NCI-H1930 (cell line): ENCODE results near the gene AKAP8.
"Not testable (repeated sequence)": the region's sequence is repeated elsewhere in the genome, so short reads cannot be mapped to it uniquely, and the experiment has no call there.

Experiments
- DNase-seq, 2 experiments: peaks; one replicate each; lab custom pipeline; 2025; lab: John Stamatoyannopoulos, UW

AKAP8 gene

GRCh38 chr19:15373644-15374043, 5.9 kb downstream of the AKAP8 start:
- no peak for DNase-seq

DNA sequence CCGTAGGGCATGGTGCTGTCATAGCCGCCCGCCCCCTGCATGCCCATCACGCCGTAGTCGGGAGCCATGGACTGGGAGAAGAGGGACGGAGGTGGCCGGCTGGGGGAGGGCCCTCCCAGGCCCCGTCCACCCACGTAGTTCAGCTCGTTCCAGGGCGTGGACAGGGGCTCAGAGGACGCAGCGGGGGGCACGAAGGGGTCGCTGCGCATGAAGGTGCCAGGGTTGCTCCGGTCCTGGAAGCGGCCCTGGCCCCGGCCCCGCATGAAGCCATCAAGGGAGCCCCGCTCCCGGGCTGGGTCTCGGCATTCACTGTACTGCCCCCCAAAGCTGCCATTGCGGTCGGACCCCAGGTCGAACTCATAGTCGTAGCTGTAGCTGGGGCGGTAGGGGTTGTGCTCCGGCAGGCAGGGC, 6.7 kb downstream of the AKAP8 start:
- no peak for DNase-seq

DNA sequence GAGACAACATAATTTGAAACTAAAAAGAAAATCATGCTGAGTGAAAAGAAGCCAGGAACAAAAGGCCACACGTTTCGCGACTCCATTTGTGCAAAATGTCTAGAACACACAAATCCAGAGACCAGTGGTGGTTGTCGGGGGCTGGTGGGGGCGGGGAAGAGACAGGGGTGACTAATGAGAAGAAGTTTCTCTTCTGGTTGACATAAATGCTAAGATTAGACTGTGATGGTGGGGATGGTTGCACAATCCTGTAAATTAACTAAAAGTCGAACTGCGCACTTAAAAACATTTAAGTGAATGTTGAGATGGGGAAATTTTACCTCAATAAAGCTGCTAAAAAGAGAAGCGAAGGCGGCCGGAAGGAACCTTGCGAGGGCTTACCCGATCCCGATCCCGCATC, 7.1 kb downstream of the AKAP8 start:
- no peak for DNase-seq

- no peak for DNase-seq
Observed at GRCh38 chr19:15371786-15372380, 7.7 kb downstream of the AKAP8 start.

DNA sequence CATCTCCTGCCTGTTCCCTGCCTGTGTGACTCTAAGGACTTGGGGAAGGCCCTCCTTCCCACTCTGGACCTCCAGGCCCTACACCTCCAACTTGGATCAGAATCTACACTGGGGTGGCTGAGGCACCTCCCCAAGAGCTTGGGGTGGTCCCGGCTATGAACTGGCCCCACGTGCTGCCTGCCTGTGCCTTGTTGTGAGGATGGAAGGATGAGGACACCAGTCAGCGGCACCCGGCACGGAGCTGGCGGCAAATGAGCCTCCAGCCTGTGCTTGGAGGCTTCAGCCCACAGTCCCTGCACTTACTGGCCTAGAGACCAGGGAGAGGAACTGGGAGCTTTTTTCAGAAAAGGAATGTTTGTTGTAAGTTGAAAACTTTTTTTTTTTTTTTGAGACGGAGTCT, 8.5 kb downstream of the AKAP8 start:
- no peak for DNase-seq

DNA sequence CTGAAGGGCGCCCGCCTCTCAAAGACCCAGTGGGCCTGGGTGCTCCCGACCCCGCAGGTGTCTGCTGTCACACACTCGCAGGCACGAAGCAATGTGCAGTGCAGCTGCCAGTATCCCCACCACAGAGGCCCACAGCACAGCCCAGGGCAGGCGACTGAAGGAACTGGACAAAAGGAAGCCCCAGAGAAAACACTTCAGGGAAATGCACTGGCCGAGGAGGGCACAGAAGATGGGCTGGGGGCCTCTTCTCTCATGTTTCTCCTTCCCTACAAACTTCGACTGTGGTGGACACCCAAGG, 10.0 kb downstream of the AKAP8 start:
- DNase-seq: no peak

DNA sequence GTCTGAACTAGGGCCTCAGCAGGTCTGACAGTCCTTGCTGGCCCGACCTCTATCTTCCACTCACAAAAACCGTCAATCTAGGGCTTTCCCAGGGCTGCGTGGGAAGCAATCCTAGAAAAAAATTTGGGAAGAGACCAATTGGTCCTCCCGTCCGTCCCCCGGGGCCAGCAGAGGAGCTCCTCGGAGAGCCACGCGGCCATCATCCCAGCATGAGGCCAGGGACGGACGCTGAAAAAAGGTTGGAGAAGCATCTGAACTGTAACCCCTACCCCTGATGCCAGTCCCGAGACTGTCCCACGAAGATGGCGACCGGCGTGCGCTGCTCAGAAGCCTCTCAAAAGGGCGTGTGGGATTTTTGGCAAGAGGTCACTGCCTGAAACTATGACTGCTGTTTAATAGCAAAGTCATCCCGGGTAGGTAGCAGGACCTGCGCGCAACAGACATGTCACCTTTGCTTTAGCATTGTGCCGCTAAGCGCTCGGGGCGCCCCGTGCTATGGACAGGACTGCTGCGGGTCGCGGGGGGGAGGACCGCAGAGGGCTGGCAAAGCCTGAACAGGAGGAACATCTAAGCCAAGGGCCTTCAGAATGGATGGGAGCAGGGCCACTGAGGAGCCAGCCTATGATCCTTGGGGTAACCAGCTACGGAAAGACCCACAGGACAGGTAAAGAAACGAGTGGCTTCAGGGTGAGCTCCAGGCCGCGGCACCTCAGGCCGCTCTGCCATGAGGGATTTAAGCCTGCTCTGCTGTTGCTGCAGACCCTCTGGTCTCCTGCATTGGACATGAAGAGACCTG, 10.6 kb downstream of the AKAP8 start:
- no peak for DNase-seq

GRCh38 chr19:15368051-15368632, 11.4 kb downstream of the AKAP8 start:
- DNase-seq: no peak

- no peak for DNase-seq
Observed at GRCh38 chr19:15367439-15367838, 12.1 kb downstream of the AKAP8 start.

DNA sequence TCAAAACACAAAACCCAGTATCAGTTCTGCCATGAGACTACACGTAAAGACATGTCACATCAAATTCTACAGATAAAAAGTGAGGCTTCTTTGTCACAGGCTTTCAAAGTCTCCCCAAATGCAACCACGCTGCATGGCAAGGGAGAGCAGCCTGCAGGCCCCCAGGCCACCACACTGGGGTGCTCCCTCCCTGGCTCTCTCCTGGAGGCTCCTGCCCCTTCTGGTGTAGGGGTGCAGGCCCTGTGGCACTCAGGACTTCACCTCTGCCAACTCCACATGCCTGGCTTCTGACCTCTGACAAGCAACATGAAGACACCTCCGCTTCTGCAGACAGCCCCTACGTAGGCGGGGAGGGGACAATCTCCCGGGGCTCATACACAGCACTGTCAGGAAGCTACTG, 14.3 kb downstream of the AKAP8 start:
- no peak for DNase-seq

DNA sequence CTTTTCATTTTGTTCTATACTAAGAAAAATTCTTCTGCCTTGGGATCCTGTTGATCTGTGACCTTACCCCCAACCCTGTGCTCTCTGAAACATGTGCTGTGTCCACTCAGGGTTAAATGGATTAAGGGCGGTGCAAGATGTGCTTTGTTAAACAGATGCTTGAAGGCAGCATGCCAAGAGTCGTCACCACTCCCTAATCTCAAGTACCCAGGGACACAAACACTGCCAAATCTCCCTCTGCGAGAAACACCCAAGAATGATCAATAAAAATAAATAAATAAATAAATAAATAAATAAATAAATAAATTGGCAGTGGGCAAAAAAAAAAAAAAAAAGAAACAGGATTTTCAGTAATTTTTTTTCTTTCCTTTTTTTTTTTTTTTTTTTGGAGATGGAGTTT, 15.8 kb downstream of the AKAP8 start:
- not testable (repeated sequence) for DNase-seq

DNA sequence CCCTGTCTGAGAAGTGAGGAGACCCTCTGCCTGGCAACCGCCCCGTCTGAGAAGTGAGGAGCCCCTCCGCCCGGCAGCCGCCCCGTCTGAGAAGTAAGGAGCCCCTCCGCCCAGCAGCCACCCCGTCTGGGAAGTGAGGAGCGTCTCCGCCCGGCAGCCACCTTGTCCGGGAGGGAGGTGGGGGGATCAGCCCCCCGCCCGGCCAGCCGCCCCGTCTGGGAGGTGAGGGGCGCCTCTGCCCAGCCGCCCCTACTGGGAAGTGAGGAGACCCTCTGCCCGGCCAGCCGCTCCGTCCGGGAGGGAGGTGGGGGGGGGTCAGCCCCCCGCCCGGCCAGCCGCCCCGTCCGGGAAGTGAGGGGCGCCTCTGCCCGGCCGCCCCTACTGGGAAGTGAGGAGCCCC, 16.5 kb downstream of the AKAP8 start:
- not testable (repeated sequence) for DNase-seq

GRCh38 chr19:15360015-15360414, 19.6 kb downstream of the AKAP8 start:
- DNase-seq: not testable (repeated sequence)

DNA sequence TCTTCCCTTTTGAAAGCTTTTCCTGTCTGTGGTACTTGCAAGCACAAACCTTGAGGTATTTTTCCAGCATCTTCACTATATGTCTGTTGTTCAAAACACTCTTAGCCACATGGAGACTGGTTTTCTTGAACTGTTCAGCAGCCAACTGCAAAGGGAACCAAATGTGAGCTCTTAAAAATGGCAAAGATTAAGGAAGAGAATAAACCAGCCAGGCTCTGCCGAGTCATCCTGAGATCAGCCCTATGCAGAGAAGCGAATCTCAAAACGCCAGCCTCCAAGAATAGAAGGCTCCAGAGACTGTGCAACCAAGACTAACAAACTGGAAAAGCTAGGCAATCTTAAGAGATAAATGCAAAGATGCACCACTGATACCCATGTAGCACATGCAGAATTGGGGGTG, 20.7 kb downstream of the AKAP8 start:
- DNase-seq: no peak

DNA sequence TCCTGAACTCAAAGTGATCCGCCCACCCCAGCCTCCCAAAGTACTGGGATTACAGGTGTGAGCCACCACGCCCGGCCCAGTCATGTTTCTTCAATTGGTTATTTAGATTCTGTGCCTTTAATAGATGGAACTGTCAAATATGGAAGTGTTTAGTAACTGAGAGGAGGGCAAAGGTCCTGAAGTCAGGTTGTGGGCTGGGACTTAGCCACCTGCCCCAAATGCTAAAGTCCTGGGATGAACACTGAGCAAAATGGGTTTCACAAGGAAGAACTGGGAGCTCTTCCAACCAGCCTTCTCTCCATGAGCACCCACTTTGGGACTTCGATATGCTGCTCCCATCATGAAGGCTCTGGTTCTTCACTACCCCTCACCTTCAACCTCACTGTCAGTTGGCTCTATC, 21.7 kb downstream of the AKAP8 start:
- no peak for DNase-seq

DNA sequence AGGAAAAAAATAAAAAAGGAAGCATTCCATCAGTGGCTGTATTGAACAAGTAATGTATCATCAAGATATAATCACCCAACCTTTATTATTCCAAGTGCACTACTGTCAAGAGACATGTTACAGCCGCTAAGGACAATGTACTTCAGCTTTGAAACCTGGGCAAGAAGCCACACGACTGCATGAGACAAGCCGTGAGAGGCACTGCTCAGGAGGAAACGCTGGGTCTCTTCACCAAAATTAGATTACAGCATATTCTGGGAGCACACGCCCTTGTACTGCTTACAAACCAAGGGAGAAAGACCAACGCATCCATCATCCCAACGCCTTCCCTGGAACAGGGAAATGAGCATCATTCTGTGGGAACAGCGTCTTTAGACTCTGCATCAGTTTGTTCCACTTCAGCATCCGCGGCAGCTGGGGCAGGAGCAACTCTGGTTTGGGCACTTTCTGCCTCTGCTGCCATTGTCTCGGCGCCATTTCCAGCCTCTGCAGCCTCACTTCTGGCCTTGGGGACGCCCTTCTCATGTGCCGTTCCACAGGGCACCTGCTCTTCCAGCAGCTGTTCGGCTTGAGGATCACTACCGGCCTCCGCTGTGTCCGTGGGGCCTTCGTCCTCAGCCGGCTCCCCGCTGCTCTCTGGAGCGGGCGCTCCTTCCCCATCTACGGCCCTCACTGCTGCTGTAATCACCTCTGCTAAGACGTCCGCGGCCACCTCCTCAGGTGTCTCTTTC, 24.9 kb downstream of the AKAP8 start:
- no peak for DNase-seq

GRCh38 chr19:15353908-15354307, 25.7 kb downstream of the AKAP8 start:
- no peak for DNase-seq

- DNase-seq: not testable (repeated sequence)
Observed at GRCh38 chr19:15352535-15352934, 27.1 kb downstream of the AKAP8 start.

DNA sequence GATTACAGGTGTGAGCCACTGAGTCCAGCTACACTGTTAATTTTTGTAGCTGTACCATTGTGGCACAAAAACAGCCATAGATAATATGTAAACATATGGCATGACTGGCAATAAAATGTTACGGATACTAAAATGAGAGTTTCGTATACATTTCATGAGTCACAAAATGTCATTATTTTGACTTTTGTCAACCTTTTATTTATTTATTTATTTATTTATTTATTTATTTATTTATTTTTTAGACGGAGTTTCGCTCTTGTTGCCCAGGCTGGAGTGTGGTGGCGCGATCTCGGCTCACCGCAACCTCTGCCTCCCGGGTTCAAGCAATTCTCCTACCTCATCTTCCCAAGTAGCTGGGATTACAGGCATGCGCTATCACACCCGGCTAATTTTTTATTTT, 38.3 kb downstream of the AKAP8 start:
- DNase-seq: not testable (repeated sequence)

DNA sequence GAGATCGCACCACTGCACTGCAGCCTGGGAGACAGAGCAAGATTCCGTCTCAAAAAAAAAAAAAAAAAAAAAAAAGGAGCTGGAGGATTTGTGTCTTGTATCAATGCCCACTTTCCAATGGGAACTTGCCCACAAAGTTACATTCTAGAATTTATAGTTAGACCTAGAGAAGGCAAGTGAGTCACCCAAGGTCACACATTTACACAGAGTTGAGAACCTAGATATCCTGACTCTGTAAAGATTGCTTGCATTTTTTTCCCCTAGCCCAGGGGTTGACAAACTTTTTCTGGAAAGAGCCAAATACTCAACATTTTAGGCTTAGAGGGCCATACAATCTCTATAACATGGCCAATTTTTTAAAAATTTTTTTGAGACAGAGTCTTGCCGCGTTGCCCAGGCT, 39.5 kb downstream of the AKAP8 start:
- no peak for DNase-seq

DNA sequence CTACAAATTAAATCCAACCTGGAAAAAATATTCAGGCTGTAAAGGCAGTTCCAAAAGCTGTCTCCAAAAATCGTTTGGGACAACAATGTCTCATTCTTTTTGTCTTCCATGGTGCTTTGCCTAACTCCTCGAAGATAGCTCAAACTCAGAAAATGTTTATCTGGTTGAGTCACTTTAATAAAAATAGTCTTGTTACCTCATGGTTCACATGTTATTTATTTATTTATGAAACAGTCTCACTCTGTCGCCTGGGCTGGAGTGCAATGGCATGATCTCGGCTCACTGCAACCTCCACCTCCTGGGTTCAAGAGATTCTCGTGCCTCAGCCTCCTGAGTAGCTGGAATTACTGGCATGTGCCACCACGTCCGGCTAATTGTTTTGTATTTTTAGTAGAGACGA, 42.4 kb downstream of the AKAP8 start:
- no peak for DNase-seq

DNA sequence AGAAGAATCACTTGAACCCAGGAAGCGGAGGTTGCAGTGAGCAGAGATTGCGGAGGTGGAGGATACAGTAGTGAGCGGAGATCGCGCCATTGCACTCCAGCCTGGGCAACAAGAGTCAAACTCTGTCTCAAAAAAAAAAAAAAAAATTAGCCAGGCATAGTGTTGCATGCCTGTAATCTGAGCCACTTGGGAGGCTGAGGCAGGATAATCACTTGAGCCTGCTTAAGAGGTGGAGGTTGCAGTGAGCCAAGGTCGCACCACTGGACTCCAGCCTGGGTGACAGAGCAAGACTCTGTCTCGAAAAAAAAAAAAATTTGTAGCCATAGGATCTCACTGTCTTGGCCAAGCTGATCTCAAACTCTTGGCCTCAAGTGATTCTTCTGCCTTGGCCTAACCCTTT, 43.6 kb downstream of the AKAP8 start:
- DNase-seq: not testable (repeated sequence)
